GM23248 (cell line): ENCODE measurements around the gene SCAI.

ENCODE experiments used
- EZH2 ChIP-seq: fragments of 200-600 bp; sonication (generic); IDR thresholded peaks from 2 replicates; pipeline ENCODE4 v1.6.1; 2018; ENCODE audit warnings: antibody characterized with exemption, mild to moderate bottlenecking; ENCODE audit not compliant: insufficient read depth, poor library complexity, severe bottlenecking
- EZH2phosphoT487 ChIP-seq: fragments of 200-600 bp; sonication (generic); IDR thresholded peaks from 2 replicates; pipeline ENCODE4 v1.6.1; 2018; ENCODE audit warnings: antibody characterized with exemption, moderate library complexity, mild to moderate bottlenecking, low read depth; ENCODE audit not compliant: insufficient read depth

- TF ChIP-seq EZH2: no peak
- no peak for TF ChIP-seq EZH2phosphoT487
Observed at GRCh38 chr9:124940894-124941678, 202.2 kb downstream of the SCAI start, which contains the start of gene GOLGA1.
